HUDEP-2 (cell line): ENCODE data around the gene TTLL9.
"Not testable (repeated sequence)": the region's sequence is repeated elsewhere in the genome, so short reads cannot be mapped to it uniquely, and the experiment has no call there.

Experiments
- DNase-seq, 76 experiments: peaks; one replicate each; lab custom pipeline; 2025; ENCODE audit not compliant: unreplicated experiment in 76 of 76; lab: John Stamatoyannopoulos, UW

TTLL9 gene, protein sequence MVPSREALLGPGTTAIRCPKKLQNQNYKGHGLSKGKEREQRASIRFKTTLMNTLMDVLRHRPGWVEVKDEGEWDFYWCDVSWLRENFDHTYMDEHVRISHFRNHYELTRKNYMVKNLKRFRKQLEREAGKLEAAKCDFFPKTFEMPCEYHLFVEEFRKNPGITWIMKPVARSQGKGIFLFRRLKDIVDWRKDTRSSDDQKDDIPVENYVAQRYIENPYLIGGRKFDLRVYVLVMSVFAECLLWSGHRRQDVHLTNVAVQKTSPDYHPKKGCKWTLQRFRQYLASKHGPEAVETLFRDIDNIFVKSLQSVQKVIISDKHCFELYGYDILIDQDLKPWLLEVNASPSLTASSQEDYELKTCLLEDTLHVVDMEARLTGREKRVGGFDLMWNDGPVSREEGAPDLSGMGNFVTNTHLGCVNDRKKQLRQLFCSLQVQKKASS

DNA sequence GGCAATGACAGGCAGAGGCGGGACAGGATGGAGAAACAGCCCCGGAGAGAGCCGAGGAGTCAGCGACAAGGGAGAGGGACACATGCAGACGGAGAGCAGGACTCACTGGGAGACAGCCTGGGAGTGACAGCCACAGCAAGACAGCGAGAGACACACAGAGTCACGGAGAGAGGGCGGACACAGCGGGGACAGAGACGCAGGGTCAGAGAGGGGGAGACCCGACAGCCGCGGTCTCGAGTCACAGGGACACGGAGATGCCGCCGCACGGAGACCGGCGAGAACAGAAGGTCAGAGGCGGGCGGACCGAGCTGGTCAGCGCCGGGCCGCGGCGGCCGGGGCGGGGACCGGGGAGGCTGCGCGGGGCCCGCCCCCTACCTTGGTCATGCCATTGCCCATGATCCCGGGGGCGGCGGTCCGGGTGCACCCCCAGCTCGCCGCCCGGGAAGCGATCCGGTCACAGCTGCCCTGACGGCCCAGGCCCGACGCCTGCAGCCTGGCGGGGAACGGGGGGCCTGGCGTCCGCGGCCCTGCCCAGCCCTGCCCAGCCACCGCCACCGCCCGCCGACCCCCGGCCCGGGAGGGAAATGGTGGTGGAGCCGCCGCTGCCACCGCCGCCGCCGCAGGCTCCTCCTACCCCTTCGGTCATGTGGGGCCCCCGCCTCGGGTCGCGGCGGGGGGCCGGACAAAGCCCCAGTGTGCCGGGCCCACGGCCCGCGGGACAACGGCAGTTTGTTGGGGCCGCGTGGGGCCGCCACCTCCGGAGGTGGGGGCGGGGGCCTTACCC, at the start of gene TTLL9, which contains the start of gene DUSP15:
Gene TTLL9, plus strand, starts transcription at position 693 of the 784 bp plus-strand sequence. CDS start 493 bp downstream, outside the sequence.
Gene DUSP15, minus strand, starts transcription at position 586 of the 784 bp plus-strand sequence. Its CDS starts 190 bp downstream, at position 396.
- no peak for DNase-seq

DNA sequence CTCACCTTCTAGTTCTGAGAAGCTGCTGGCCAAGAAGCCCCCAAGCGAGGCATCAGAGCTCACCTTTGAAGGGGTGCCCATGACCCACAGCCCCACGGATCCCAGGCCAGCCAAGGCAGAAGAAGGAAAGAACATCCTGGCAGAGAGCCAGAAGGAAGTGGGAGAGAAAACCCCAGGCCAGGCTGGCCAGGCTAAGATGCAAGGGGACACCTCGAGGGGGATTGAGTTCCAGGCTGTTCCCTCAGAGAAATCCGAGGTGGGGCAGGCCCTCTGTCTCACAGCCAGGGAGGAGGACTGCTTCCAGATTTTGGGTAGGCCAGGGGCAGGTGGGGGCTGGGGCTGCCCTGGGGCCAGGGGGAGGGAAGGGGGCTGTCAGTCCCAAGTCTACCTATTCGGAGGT, 49.0 kb upstream of the TTLL9 start:
- no peak for DNase-seq

DNA sequence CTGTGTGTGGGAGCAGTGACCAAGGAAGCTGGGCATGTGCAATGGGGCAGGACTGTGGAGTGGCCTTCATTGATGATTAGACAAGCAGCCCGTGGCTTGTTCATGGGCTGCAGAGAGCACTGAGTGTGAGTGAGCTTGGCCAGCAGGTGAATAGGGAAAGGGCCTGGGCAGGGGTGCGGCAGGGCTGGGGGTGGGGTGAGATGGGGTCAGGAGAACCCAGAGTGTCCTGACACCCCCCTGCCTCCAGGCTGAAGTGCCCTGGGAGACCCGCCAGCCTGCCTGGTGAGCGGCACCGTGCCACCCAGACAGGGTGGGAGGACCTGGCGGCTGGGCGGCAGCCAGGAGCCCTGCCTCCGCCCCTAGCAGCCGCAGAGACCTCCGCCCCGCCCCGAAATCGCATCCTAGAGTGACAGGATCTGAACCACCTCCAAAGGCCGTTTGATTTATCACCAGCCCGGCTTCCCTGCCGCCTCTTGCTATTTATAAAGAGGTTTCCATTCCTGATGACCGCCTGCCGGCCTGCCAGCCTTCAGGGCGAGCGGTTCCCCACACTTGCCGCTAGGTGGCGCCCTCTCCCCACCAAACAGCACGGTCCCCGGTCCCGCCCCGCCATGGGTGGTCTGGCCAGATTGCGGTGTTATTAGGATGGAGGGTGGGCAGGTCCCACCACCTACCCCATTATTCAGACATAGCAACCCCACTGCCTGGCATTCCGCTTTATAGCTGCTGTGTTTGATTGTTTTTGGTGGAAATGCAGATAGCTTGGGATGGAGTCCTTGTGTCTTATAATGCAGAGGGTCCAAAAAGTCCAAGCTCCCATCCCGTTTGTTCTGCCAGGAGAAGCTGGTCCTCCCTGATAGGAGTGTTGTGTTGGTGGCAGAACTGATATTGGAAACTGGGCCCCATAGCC, 47.8 kb upstream of the TTLL9 start:
- DNase-seq = peak in 62 of 76 experiments; percentile 11 to 71 (median 51)

DNA sequence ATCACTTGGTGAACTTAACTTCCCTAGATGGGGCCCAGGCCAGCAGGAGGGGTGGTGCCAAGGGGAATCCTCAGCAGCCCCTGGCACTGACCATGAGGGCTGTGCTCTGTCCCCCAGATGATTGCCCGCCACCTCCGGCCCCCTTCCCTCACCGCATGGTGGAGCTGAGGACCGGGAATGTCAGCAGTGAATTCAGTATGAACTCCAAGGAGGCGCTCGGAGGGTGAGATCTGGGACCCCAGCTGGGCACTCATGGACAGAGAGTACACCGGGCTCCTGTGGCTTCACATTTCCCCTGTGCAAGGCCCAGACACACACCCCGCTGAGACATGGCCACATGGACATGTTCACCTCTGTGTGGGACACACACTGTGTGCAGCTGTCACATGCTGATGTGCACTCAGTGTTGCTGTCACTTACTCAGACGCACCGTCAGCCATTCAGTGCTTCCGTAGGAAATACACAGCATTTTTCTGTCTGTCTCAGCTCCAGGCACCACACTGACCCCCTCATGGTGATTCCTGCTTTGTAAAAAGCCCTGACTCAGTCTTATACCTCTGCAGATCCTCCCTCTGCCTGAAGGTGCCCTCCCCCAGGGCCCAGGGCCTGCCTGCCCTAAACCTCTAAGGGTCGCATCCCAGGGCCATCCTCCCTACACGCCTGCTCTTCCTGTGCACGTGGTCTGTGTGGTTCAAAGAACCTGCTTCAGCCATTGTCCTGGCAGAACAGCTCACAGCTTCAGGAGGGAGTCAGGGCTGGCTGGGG, 46.9 kb upstream of the TTLL9 start:
- no peak for DNase-seq

GRCh38 chr20:31824125-31824485, 46.3 kb upstream of the TTLL9 start:
- DNase-seq = no peak

DNA sequence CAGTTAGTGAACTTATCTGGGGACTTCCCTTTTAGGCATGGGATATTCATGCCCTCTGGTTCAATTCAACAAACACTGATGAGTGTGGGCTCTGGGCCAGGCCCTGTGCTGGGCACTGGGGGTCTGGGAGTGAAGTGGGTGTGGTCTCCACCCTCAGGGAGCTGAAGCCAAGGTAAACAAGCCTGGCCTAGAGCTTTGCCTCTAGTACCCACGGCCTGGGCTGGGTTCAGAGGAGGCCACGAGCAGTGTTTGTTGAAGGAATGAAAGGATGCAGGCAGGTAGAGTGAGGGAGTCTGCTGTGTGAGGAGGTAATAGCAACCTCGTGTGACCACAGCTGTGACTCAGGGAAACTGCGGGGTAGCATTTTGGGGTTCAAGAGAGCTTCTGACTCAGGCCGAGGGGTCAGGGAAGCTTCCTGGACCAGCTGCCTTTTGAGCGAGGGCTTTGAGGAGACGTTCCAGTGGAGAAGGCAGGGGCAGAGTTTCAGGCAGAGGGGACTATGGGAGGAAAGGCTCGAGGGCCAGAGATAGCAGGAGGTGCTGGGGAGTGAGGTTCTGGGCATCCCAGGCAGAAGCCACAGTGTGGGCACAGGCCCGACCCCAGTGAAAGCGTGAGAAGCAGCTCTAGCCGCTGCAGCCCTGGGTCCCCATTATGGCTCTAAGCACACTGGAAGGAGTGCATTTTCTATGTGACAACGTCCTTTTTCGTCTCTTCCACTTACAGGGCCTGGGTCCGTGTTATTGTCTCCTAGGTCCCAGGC, 45.7 kb upstream of the TTLL9 start:
- DNase-seq = no peak

DNA sequence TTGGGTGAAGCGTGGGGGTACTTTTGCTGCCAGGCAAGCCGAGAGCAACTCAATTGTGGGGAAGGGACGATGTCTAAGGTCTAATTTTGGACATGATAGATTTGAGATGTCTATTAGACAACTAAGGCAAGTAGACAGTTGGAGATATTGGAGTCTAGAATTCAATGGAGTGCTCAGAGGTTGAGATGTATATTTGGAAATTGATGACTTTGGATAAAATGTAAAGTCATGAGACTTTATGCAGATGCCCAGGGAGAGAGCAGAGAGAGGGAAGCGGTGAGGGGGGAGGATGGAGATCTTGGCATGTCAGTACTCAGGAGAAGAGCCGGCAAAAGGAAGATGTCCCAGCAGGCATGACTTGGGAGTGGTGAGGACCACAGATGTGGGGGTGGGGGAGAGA, 44.4 kb upstream of the TTLL9 start:
- DNase-seq = no peak

- DNase-seq = no peak
Measured at GRCh38 chr20:31827059-31827458, 43.4 kb upstream of the TTLL9 start.

- not testable (repeated sequence) for DNase-seq
Measured at GRCh38 chr20:31828016-31828415, 42.4 kb upstream of the TTLL9 start.

DNA sequence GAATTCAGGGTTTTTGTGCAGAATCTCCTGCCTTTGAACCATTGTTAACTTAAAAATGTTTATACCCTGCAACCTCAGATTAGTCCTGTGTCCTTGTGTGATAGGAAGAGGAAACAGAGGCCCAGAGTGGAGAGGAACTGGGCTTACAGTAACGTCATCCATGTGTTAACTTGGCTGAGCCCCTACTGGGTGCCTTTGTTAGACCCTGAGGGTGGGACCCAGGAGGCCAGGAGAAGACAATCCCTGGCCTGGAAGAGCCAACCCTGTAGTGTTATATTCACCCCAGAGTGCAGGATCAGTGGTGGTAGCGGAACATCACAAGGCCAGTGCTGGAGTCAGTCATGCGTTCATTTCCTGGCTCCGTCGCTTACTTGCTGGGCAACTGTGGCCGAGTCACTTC, 40.7 kb upstream of the TTLL9 start:
- DNase-seq = no peak

GRCh38 chr20:31830406-31830981, 39.9 kb upstream of the TTLL9 start:
- DNase-seq = no peak

DNA sequence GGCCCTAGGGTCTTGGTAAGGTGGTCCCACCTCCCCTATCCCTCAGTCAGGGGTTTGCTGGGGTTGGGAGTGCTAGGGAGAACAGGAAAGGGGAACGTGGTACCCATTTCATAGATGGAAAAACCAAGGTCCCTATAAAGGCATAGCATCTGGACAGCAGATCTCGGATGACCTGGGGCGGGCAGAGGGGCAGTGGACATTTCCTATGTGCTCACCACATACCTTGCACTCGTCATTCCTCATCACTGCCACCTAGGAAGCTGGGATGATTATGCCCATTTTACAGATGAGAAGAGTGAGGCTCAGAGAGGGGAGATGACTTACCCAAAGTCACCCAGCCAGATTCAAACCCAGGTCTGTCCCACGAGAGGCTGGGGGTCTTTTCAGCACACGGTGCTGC, 39.2 kb upstream of the TTLL9 start:
- DNase-seq = no peak

- no peak for DNase-seq
Measured at GRCh38 chr20:31831771-31832306, 38.6 kb upstream of the TTLL9 start.

- DNase-seq = peak in 48 of 76 experiments; percentile 0 to 70 (median 32)
Measured at GRCh38 chr20:31833130-31833930, 37.1 kb upstream of the TTLL9 start.

GRCh38 chr20:31833931-31834521, 36.4 kb upstream of the TTLL9 start:
- DNase-seq = no peak

GRCh38 chr20:31835554-31835953, 34.9 kb upstream of the TTLL9 start:
- no peak for DNase-seq
